Fibroblast of peridontal ligament (primary cell): ENCODE data around the gene FOS.

Source experiments
- DNase-seq: peaks from one replicate; pipeline ENCODE4 v3.0.0-alpha.2; 2010; ENCODE audit errors: extremely low read depth

FOS gene

GRCh38 chr14:75318353-75318752 is 39.7 kb downstream of the FOS start:
- DNase-seq = no peak

- no peak for DNase-seq
Observed at GRCh38 chr14:75319021-75319420, 40.4 kb downstream of the FOS start.

GRCh38 chr14:75320196-75320595 is 41.6 kb downstream of the FOS start:
- no peak for DNase-seq

GRCh38 chr14:75322746-75323145 is 44.1 kb downstream of the FOS start:
- no peak for DNase-seq

- DNase-seq = peak; percentile 73
Observed at GRCh38 chr14:75323571-75323970, 44.9 kb downstream of the FOS start.

GRCh38 chr14:75328558-75329155 is 50.0 kb downstream of the FOS start:
- DNase-seq = no peak

GRCh38 chr14:75329369-75329768 is 50.7 kb downstream of the FOS start:
- DNase-seq = no peak

GRCh38 chr14:75331471-75331870 is 52.8 kb downstream of the FOS start:
- DNase-seq = no peak
